ENCODE measurements around the gene PHYH.

Gene PHYH

GRCh38 chr10:13294784-13295183 is 5.1 kb downstream of the PHYH start:
- TF ChIP-seq POLR2AphosphoS5 (IDR thresholded peaks at IDR 0.05; ENCODE audit: low read depth) (no peak), REST (IDR thresholded peaks at IDR 0.05; ENCODE audit: insufficient replicate concordance, low read depth) (no peak), CTCF (IDR thresholded peaks at IDR 0.05; ENCODE audit: insufficient read depth, low read length) (no peak), SPI1 (IDR thresholded peaks at IDR 0.05; ENCODE audit: borderline replicate concordance, low read depth) (no peak), GABPA (IDR thresholded peaks at IDR 0.05; ENCODE audit: low read depth) (no peak)
- DNase-seq (ENCODE audit: low read depth in 1 of 2, low spot score in 1 of 2) = no peak

GRCh38 chr10:13291821-13292773 is 7.8 kb downstream of the PHYH start:
- no peaks in the 10 kb centered on the region for H3K27me3 ChIP-seq (ENCODE audit: insufficient read depth, poor library complexity, severe bottlenecking)
- H3K27ac ChIP-seq (replicated peaks) = no peak overlapping the region
- no peak for DNase-seq (ENCODE audit: low read depth in 1 of 2, low spot score in 1 of 2)
- H3K4me3 ChIP-seq (replicated peaks; ENCODE audit: insufficient read depth, low read length) = no peak overlapping the region
- no peak for TF ChIP-seq CTCF (IDR thresholded peaks at IDR 0.05; ENCODE audit: insufficient read depth, low read length)
- no peak for TF ChIP-seq REST (IDR thresholded peaks at IDR 0.05; ENCODE audit: insufficient replicate concordance, low read depth)
- TF ChIP-seq GABPA (IDR thresholded peaks at IDR 0.05; ENCODE audit: low read depth) = no peak
- no peak for TF ChIP-seq POLR2AphosphoS5 (IDR thresholded peaks at IDR 0.05; ENCODE audit: low read depth)
- TF ChIP-seq SPI1 (IDR thresholded peaks at IDR 0.05; ENCODE audit: borderline replicate concordance, low read depth) = no peak

More at GRCh38 chr10:13294784-13295183, 5.1 kb downstream of the PHYH start:
- no peak overlapping the region for H3K27ac ChIP-seq (replicated peaks)
- H3K4me3 ChIP-seq (replicated peaks; ENCODE audit: insufficient read depth, low read length) = no peak overlapping the region
- no peaks in the 10 kb centered on the region for H3K27me3 ChIP-seq (ENCODE audit: insufficient read depth, poor library complexity, severe bottlenecking)

GRCh38 chr10:13291061-13291460 is 8.8 kb downstream of the PHYH start:
- no peak for DNase-seq (ENCODE audit: low read depth in 1 of 2, low spot score in 1 of 2)
- TF ChIP-seq POLR2AphosphoS5 (IDR thresholded peaks at IDR 0.05; ENCODE audit: low read depth) = no peak
- TF ChIP-seq GABPA (IDR thresholded peaks at IDR 0.05; ENCODE audit: low read depth) = no peak
- no peak for TF ChIP-seq CTCF (IDR thresholded peaks at IDR 0.05; ENCODE audit: insufficient read depth, low read length)
- TF ChIP-seq REST (IDR thresholded peaks at IDR 0.05; ENCODE audit: insufficient replicate concordance, low read depth) = no peak
- no peak for TF ChIP-seq SPI1 (IDR thresholded peaks at IDR 0.05; ENCODE audit: borderline replicate concordance, low read depth)
- H3K4me3 ChIP-seq (replicated peaks; ENCODE audit: insufficient read depth, low read length) = no peak overlapping the region
- no peaks in the 10 kb centered on the region for H3K27me3 ChIP-seq (ENCODE audit: insufficient read depth, poor library complexity, severe bottlenecking)
- no peak overlapping the region for H3K27ac ChIP-seq (replicated peaks)

Measured in HL-60 (cell line).